Hepatic stellate cell (primary cell): ENCODE data around the gene ANKRD35.
A peak's percentile ranks its signal among the peaks of the same experiment; 100 is the strongest.

Source experiments
- DNase-seq: peaks from one replicate; pipeline ENCODE4 v3.0.0; 2011; ENCODE audit warnings: low spot score

ANKRD35 gene

DNA sequence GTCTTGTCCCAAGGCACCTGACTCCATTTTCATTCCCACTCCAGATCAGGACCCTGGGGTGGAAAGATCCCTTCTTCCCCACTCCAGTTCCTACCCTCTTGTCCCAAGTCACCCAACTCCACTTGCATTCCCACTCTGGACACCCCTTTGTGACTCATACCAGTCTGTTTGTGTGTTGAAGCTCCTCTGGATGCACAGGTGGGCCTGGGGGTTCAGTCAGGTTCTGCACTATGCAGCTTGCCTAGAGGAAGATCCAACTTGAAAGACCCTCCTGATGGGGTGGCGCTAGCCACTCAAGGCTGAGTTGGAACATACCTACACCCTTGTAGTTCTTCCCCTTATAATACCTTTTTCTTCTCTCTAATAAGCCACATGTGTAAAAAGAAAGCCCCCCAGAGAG, 9.8 kb upstream of the ANKRD35 start:
- DNase-seq = no peak

DNA sequence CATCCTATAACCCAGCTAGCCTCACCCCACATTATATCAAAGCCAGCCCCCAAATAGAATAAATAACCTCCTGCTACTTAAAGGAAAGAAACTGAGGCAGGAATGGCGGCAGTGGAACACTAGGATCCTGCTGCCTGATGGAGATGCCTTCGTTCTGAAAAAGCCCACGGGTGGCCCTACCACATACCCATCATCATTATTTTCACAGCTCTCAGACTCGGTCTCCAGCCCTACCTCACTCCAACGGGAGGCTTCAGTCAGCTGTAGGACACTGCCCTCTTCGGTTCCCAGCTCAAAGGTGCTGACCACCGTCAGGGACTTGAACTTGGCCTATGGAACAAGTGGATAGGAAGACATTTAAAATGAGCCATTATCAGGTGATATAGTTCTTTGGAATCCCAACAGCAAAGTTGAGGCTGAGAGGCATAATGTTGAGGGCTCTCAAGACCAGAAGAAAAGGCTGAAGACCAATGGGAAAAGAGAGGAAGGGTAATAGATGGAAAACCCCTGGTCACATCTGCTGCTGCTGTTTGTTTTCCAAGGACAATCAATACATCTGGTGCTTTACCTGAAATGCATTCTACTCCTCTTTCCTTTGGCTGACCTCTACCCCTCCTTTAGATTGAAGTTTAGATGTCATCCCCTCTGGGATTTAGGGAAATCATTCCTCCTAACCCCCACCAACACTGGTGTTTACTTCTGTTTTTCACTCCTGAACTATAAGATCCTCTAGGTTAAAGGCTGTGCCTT, 7.8 kb upstream of the ANKRD35 start:
- no peak for DNase-seq

DNA sequence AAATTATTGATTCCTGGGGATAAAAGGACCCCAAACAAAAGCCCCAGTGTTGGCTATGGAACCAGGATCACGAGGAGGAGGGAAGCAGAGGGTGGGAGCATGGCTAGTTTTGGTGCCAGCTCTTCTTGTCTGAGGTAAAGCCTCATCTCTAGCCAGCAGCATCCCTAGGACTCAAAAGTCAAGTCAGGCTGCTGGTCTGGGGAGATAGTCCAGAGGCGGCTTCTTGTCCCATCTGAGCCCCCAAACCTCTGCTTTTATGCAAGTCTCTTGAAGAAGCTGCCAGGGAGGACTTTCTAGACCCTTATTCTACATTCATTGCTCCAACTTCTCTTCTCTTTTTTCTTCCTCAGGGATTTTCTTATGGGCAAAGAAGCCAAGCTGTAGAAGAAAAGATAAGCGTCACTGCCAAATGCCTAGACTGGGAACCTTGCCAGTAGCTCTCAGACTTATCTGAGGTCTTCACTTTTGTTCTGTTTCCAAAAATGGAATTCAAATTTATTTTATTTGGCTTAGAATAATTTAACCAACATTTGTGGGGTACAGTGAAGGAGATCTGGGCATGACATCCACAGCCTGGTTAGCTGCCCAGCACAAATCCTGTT, 6.9 kb upstream of the ANKRD35 start:
- no peak for DNase-seq

DNA sequence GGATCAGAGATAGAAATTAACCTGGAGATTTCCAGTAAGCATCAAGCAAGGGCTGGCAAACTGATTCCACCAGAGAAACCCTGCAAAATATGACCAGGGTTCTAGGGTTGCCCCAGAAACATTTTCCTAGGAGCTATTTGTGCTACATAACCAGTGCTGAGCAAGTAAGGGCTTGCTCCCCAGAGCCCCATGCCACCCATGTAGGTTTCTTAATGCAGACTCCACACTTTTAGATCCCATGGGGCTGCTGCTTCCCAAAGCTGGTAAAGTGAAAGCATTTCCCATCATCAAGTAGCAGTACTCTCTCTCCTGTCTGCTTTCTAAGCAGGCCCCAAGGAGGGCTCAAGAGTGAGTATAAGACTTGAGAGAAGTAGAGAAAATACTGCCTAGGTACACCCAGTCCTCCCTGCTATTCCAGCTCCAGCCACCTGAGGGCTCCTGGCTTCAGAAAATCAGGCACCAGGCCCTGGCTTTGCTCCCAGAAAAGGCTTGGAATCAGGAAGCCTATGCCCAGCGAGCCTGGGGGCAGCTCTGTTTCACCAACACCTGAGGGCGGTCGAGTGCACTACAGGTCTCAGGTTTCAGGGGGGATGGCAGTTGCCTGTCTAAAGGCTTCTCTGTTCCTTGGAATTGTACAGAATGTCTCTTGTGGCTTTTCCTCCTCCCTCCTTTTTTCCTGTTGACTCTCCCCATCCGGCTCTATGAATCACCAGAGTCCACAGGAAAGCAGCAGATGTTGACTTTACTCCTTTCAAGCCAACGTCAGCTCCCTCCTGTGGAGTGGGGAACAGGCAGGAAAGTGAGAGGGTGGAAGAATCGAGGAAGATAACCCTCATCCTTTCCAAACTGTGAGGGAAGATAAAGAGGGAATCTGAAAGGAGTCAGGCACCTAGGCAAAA, 6.2 kb upstream of the ANKRD35 start:
- peak; percentile 95 for DNase-seq

DNA sequence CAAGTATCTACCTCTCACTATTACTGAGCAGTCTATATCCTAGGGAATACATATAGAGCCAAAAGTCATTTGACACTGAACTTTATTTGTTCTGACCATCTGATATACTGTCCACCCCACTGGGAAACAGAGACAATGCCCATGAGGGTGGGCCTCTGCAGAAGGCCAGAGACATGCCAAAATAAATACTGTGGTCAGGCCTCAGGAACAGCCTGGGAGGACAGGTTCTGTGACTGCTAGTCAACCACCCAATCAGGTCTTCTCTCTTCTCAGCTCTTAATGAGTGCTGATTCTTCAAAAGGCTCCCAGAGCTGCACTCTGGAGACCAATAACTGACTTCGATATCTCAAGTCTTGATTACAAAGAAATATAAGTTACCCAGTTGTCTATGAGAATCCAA, 5.5 kb upstream of the ANKRD35 start:
- no peak for DNase-seq

DNA sequence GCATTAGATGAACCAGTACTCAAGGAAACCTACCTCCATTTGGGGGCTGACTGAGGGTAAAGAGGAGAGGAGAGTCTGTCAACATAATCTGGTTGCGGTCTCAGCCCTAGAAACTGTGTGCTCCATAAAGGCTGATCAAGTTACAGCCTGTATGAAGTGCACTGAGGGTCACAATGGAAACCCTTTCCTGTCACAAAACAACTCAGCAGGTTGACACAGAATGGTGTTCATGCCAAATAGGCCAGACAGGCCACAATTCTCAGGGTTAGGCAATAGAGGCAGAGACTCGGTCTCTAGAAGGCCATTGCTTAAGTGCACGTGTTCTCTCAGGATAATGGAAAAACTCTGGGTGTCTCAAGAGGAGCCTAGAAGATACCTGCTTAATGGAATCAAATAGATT, 4.1 kb upstream of the ANKRD35 start:
- DNase-seq = no peak

DNA sequence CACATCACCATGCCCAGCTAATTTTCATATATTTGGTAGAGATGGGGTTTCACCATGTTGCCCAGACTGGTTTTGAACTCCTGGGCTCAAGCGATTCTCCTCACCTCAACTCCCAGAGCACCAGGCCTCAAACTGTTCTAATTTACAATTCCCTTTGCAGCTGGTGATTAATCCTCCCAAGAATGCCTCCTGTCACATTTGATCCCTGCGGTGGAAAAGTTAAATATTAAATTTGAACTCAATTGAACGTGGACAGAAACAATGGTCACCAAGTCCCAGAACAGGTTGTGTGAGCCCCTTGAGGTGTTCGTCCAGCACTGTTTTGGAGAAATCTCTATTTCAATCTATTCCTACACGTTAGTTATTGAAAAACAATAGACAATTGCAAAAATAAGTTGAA, 2.0 kb upstream of the ANKRD35 start:
- DNase-seq = no peak

DNA sequence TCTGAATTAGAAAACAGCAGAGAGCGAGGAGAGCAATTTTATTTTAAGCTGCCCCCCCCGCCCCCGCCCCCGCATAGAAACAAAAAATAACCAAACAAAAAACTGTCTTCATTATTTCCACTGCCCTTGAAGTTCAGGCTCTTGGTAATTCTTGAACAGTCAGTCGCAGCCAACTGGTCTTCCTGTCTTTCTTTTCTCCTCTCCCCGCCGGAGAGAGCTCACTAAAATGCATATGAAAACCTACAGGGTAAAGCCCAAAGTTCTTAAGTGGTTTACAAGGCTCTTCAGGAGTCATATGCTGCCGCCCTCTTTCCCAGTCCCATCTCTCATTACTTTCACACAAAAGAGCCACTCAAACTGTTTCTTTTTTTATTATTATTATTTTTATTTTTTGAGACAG, 1.1 kb upstream of the ANKRD35 start:
- no peak for DNase-seq

DNA sequence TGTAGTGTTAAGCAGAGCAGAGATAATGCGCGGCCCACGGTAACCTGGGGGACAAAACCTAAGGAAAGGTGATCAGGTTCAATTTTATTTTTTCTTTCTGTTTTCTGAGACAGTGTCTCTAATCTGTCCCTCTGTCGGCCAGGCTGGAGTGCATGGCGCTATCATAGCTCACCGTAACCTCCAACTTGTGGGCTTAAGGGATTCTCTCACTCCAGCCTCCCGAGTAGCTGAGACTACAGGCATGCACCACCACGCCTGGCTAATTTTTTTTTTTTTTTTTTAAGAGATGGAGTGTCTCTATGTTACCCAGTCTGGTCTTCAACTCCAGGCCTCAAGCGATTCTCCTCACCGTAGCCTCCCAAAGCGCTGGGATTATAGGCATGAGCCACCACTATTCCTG, 724 bp upstream of the ANKRD35 start:
- DNase-seq = no peak

DNA sequence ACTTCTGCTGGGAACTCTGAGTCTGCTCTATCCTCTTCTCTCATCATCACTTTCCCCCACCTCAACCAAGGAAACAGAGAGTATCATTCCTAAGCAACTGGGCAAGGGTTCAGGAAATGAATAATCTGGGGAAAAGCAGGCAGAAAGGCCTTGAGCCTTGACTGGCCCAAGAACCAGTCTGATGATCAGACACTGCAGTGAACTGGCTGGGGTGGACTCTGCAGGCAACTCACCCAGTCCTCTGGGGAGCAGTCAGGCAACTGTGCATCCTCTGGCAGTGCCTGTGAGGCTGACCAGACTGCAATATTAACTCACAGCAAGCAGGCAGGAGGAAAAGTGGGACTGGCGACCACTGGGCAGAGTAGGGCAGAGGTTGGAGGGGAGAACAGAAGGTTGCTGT, 991 bp downstream of the ANKRD35 start:
- DNase-seq = peak; percentile 70

DNA sequence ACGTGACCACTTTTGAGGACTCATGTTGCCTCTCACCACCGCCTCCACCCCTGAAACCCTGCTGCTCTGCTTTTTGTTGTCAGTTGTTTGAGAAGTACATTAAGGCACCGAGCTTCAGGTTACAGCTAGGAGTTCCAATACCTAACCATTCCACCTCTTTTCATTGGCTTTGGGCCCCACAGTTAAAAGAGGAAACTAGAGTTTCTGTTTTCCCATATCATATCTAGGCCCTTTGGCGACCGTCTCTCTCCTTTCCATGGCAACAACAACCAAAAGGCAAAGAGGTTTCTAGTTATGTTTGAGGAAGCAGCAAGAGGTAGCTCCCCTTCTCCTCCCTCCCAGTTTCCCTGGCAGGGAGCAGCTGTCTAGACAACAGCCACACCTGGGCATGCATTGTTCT, 5.9 kb downstream of the ANKRD35 start:
- no peak for DNase-seq

DNA sequence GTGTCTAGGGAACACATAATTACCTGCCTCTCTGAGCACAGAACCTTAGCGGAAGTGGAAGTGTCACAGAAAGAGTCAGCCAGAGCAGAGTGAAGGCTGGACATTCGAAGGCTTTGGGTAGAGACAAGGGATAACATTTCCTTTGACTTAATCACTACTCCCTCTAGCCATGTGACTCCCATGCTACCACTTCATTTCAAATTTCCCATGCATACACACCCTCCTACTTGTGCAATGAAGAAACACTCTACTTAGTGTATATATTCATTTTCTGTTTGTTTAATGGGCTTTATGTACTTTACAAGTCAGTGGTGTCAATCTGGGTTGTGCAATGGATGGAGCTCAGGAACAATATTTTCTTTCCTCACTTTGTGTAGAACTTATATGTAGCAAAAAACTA, 6.9 kb downstream of the ANKRD35 start:
- DNase-seq = peak; percentile 39

DNA sequence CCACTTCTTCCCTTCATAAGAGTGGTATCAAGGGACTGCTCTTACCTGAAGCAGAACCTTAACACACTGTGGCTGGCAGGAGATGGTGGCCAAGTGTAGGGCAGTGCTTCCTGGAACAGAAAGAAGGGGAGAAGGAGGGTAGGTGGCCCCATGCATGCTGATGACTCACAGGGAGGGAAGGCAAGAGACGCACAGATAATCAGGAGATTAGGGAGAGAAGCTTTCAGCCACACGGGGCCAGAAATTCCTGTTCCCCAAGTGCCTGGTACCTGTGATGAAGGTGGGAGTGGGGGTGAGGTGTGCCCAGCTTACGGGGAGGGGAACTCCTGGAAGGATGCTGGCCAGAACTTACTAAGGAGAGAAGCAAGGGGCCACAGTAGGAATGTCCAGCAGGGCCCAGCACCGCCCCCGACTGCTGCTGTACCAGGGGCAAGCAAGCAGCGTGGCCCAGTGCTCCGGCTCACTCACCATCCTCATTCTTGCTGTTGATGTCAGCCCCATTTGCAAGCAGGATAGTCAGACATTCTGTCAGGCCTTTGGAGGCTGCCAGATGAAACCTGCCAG, 7.7 kb downstream of the ANKRD35 start:
- no peak for DNase-seq

DNA sequence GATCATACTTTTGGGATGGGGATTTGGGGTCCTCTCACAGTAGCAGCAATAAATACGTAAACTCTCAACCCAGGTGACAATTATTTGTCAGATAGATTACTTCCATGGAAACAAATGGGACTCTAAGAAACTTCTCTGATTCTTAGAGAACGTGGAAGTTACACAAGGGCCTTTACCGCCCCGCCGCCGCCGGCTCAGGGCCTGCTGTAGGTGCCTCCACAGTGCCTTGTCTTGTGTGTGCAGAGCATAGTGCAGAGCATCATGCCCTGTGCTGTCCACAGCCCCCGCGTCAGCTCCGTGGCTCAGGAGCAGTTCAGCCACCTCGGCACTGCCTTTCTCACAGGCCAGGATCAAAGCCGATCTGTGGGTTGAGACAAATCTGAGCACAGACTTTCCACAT, 11.0 kb downstream of the ANKRD35 start:
- DNase-seq = no peak

DNA sequence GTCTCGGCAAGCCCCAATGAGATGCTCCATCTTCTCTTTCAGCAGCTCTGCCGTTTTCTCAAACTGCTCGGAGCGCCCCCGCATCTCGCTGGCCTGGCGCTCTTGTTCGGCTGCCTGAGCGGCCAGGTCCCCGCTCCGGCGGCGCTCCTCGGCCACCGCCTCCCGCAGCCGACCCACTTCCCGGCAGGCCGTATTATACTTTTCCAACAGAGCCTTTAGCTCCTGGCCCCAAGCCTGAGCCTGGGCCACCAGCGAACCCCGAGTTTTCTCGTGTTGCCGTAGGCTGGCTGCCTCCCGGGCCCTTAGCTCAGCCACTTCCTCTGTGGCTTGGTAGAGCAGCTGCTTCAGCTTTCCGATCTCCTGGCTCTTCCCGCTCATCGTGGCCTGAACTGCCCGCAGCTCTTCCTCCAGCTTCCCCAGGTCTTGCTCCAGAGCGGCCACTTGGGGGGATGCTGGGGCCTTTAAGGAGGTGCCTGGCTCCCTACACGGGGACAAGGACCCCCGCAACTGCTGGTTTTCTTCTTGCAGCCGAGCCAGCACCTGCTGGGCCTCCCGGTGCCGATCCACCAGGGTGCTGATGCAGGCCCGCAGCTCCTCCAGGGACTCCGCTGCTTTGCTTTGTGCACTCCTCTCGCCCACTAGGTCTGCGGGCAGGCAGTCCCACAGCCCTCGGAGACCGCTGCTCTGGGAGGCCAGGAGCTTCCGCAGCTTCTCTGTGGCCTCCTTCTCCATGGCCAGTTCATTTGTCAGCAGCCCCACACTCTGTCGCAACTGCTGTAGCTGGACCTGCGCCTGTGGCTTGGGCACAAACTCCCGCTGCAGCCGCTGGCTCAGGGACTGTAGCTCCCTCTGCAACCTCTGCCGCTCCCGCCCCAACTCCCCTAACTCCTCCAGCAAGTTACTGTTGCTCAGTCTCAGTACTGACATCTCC, 13.4 kb downstream of the ANKRD35 start:
- peak; percentile 38 for DNase-seq

DNA sequence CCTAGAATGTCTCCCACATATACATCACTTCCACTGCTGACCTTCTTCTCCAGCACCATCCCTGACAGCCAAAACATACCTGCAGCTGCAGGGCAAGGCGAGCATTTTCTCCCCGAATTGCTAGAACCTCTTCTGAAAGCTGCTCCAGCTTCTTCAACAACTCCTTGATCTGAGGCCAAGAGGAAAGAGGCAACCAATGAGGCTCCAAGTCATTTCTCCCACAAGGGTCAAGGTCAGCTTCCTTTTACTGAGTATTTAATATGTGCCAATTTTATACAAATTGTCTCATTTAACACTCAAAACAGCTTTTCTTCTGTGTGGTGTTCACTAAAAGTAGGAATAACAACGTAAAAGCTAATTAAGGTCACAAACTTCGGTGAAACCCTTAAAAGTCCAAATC, 17.4 kb downstream of the ANKRD35 start:
- DNase-seq = no peak

DNA sequence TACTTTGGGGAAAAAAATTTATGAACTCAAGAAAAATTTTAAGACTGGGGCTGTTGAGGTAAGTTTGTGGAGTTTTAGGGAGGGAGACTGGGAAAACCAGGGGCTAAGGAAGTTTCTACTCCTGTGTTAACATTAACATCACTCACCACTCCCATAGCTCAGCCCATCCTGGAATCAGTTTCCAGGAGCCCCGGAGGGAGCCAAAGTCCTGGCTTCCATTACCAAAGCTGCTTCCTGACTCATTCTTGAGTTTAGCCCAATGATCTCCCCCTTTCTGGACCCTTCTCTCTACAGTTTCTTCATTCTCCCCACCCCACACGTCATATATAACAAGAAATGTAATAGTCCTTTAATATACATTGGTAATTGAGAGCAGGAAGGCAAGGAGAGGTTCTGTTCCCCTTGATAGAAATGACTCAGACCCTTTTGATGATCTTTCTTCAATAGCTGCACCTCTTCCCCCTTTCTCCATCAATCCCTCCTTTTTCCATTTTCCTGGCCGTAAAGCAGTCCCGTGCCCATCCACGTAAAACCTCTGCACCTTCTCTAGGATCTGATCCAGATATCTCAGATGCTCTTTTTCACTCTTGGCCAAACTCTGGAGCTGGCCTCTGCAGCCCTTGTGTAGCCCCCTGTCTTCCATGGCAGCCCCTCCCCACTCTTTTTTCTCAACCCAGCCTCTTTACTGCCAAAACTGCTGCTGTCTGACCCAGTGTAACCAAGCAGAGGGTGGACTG, 22.2 kb downstream of the ANKRD35 start:
- no peak for DNase-seq

DNA sequence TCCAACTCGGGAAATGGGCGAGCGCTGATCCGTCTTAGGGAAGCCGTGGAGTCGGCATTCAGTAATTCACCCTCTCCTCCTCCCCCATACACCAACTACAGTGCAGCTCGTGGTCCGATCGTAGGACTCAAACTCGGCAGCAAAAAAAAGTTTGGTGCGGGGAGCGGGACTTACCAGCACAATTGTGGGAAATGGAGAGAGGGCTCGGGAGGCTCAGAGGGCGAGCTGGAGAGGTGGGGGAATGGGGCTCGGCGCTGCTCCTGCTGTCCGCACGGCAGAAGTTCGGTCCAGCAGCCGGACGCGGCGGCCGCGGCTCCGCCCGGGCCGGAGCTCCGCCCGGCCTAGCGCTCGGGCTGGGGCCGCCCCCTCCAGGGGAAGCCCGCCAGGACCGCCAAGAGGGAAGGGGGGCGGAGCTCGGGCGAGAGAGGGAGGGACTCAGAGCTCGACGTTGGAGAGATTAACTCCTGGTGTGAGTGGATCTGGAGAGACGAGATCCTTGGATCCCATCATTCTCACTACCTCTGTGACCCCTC, 26.1 kb downstream of the ANKRD35 start:
- peak; percentile 94 for DNase-seq

DNA sequence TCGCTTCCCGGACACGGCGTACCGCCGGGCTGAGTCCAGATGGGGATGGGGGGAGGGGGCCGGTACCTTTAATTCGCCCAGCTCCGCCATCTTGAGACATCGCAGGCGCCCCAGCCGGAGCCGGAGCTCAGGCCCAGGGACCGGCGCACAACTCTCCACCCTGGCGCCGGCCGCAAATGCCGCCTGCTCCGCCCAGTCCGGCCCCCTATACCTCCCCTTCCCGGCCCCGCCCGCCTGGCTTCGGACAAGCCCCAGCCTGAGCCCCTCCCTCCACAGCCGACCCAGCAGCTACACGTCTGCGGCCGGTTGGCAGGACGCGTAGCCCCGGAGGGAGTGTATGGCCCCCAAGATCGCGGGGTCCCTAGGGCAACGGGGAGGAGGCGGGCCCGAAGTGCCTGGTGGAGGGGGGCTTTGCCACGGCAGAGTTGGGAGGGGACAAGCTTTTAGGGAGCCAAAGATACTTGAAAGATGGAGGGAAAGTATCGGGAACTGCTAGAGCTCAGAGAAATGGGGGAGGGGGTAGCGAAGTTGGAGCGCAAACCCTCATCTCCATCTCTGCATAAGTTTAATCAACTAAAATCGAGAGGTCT, 26.7 kb downstream of the ANKRD35 start, which contains the start of gene PIAS3:
Gene PIAS3, minus strand, starts transcription at position 181 of the 590 bp plus-strand sequence. Its CDS starts 91 bp downstream, at position 90.
- DNase-seq = peak; percentile 97
